GM12873 (cell line): ENCODE data around the gene ITPR1.

Source experiments
- CTCF ChIP-seq: IDR thresholded peaks from 2 replicates; pipeline ENCODE4 v1.5.1; 2012; ENCODE audit warnings: low read depth, mild to moderate bottlenecking, moderate library complexity, low read length, control low read depth; ENCODE audit not compliant: insufficient read depth; ENCODE audit errors: missing control alignments

The ITPR1 gene

DNA sequence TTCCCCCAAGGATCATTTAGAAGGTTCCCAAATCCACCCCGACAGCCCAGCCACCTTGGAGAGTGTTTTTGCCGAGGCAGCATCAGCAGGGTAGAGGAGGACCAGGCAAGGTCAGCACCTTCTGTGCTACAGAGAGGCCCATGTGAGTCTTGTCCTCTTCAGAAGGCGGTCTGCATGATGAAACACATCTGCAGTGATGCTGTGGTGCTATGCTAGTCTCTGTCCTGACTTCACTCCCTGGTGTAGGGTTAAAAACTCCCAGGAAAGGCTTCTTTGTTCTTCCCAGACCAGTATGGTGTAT, 87.9 kb downstream of the ITPR1 start:
- TF ChIP-seq CTCF, result no peak

- TF ChIP-seq CTCF, result no peak
These were observed 88.3 kb downstream of the ITPR1 start for GRCh38 chr3:4581498-4581897.

GRCh38 chr3:4581920-4582611, 88.9 kb downstream of the ITPR1 start:
- no peak for TF ChIP-seq CTCF

- no peak for TF ChIP-seq CTCF
These were observed 89.5 kb downstream of the ITPR1 start for GRCh38 chr3:4582624-4583023.

GRCh38 chr3:4583416-4583815, 90.3 kb downstream of the ITPR1 start:
- TF ChIP-seq CTCF, result no peak

- TF ChIP-seq CTCF, result no peak
These were observed 91.5 kb downstream of the ITPR1 start for GRCh38 chr3:4584456-4585249.

GRCh38 chr3:4586381-4586780, 93.2 kb downstream of the ITPR1 start:
- no peak for TF ChIP-seq CTCF
